ENCODE results near the gene CYLD.

DNA sequence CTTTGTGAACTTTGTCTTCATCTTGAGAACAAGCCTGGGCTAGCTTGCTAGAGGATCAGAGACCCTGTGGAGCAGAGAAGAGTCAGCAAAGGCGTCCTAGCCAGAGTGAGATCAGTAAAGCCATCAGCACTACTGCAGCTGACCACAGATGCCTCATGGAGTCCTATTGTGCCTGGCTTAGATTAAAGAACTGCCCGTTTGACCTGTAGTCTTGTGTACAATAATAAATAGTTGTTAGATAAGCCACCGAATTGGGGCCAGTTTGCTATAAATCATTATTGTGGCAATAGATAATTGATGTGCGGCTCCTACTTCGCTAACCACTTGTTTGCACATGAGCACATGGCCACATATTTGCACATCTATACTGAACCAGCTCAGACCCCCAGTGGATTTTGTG is 103.0 kb downstream of the CYLD start:
- no peak for TF ChIP-seq ZNF274 (IDR thresholded peaks at IDR 0.05; ENCODE audit: low read depth, low read length)
- no peak for TF ChIP-seq YY1 (IDR thresholded peaks at IDR 0.05; ENCODE audit: insufficient read depth, insufficient read length)
- no peak for TF ChIP-seq SUZ12 (IDR thresholded peaks at IDR 0.05; ENCODE audit: extremely low read depth, insufficient read depth, insufficient read length)
